Activated CD4-positive, CD25-positive, alpha-beta regulatory T cell treated with anti-CD3 and anti-CD28 coated beads, Interleukin-2, amount 50 U/mL, for 16 hours (primary cell): ENCODE results near the gene HSPBP1.
"Not testable (repeated sequence)": the region's sequence is repeated elsewhere in the genome, so short reads cannot be mapped to it uniquely, and the experiment has no call there.

Experiments
- DNase-seq: peaks from one replicate; pipeline ENCODE4 v3.0.0-alpha.2; 2020; ENCODE audit warnings: low read depth, low spot score

HSPBP1 gene, protein sequence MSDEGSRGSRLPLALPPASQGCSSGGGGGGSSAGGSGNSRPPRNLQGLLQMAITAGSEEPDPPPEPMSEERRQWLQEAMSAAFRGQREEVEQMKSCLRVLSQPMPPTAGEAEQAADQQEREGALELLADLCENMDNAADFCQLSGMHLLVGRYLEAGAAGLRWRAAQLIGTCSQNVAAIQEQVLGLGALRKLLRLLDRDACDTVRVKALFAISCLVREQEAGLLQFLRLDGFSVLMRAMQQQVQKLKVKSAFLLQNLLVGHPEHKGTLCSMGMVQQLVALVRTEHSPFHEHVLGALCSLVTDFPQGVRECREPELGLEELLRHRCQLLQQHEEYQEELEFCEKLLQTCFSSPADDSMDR

DNA sequence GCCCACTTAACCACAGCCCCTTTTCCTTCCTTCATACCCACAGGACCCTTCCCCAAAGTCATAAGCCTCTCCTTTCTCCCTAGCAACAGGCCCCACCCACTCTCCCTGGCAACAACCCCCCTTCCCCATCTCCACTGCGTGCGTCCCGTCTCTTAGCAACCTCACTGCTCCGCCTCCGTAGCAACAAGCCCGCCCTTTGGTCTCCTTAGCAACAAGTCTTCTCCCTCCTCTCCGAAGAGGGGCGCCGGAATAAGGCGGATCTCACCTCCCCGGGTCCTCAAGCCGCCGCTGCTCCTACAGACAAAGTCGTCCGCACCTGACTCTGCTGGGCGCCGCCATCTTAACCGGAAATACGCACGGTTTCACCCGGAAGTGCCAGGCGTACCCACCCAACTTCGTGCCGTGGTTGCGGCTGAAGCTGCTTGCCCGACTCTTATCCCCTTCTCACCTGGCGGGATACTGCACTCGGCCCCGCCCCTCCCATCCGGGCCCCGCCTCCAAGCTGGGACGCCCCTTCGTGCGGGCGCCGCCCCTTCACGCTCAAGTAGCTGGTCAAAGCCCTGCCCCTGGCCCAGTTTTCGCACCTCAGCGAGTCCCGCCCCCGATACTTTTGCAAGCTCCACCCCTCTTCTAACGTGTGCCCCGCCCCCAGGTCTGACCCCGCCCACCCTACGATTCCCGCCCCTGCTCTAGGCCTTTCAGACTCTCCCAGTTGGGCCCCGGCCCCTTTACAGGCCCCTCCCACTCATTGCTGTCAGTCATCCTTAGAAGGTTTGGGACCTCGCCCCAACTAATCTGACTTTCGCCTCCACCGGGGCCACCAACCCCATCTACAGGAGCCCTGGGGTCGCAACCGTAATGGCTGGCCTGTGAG is at the start of gene HSPBP1:
HSPBP1 (minus strand) TSS at position 341 of the 874 bp plus-strand sequence. CDS start 502 bp downstream, outside the sequence.
- DNase-seq: peak; percentile 88

DNA sequence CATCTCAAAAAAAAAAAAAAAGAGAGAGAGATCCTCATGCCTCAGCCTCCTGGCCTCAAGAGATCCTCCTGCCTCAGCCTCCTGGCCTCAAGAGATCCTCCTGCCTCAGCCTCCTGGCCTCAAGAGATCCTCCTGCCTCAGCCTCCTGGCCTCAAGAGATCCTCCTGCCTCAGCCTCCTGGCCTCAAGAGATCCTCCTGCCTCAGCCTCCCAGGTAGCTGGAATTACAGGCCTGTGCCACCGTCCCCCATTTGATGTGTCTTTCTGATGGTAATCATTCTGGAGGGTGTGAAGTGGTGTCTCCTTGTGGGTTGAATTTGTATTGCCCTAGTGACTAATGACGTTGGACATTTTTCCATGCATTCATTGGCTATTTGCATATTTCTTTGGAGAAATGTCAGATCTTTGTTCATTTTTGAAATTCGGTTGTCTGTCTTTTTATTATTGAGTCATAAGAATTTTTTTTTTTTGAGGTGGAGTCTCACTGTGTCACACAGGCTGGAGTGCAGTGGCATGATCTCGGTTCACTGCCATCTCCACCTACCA is 48.9 kb upstream of the HSPBP1 start:
- not testable (repeated sequence) for DNase-seq

DNA sequence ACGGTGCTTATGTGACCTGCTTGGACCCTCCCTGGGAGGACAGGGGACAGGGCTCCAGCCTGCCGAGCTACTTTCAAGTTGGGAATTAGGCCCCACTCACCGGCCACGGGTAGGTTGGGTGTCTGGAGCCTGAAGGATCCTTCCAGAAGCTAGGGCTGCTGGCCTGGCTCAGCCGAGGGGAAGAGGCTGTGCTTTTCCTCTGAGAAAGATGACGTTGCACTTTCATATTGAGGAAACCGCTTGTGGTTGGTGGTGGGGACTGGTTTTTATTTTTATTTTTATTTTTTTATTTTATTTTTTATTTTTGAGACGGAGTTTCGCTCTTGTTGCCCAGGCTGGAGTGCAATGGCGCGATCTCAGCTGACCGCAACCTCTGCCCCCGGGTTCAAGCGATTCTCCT is 45.3 kb upstream of the HSPBP1 start, which contains the start of gene TMEM150B:
TMEM150B (minus strand) TSS at position 170 of the 400 bp plus-strand sequence. CDS start 4,305 bp downstream, outside the sequence.
- DNase-seq: no peak

DNA sequence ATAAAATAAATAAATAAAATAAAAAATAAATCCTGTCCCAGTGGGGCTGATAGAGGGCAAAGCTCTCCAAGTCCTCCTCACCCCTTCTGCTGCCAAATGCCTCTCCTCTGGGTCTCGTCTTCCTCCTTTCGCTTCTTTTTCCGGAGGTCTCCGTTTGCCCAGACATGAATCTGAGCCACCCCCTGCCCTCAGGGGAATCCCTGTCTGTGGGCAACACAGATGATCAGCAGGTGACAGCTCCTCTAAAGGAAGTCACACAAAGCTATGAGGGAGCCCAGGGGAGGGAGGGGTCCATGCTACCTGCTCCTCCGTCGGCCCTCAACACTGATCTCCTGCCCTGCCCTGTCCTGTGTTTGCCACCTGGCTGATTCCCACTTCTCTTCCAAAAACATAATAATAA is 44.8 kb upstream of the HSPBP1 start:
- DNase-seq: no peak

DNA sequence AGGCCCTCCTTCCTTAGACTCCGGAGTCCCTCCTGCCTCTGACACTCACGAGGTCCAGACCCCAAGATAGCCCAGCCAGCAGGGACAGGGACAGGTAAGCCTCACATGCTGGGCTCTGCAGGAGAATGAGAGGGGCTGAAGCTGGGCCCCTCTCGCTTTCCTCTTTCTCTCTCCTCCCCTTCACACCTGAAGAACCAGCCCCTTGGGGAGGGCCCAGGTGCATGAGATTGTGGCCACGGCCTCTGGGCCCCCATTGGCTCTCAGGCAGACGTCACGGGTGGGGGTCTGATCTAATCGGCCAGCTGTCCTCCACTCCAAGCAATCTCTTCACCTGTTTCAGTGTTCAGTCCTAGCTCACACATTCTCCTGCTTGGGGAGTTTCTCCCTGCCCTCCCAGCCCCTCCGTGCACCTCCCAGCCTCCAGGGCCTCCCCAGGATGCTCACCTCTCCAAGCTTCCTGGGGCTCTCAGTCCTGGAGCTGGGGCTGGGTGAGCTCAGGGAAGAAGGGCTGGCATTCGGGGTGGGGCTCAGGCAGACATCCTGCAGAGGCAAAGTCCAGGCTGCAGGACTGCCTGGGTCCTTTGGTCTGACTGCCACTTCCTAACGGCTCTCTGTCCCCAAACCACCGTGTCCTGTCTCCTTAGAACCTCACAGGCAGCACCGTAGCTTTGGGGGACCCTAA is 42.4 kb upstream of the HSPBP1 start:
- DNase-seq: no peak

DNA sequence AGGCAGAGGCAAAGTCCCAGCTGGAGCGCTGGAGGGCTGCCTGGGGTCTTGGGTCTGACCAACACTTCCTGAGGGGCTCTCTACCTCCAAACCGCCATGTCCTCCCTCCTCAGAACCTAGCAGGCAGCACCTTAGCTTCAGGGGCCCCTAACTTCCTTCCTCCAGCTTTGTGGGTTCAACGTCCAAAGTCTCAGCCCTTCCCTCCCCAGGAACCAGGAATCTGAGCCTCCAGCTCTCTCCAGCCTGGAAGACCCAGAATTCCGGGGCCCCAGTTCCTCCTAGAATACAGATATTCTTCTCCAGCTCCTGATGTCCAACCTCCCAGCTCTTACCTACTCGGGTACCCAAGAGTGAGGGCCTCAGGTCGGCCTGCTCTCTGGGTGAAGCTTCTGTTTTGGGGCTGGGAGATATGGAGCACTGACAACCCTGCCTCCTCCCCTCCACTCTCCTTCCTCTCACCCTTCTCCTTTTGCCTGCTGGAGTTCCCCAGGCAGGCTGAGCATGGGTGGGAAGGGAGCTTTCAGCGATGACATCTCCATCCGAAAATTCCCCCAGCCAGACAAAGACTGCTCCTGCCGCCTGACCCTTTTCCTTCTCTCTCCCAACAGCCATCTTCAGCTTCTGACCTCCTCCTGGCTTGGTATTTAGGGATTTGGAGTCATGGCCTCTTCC is 41.7 kb upstream of the HSPBP1 start:
- DNase-seq: no peak

DNA sequence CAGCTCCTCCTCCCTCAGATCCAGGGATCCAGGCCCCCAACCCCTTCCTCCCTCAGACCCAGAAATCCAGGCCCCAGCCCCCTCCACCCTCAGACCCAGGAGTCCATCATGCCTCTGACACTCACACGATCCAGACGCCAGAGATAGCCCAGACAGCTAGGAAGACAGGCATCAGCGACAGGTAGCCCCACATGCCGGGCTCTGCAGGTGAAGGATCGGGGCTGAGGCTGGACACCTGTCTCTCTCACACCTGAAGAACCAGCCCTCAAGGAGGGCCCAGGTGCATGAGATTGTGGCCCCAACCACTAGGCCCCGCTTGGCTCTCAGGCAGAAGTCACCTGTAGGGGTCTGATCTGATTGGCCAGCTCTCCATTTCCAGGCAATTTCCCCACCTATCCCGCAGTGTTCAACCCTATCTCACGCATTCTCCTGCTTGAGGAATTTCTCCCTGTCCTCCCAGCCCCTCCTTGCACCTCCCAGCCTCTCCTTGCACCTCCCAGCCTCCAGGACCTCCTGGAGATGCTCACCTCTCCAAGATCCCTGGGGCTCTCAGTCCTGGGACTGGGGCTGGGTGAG is 41.0 kb upstream of the HSPBP1 start:
- no peak for DNase-seq

DNA sequence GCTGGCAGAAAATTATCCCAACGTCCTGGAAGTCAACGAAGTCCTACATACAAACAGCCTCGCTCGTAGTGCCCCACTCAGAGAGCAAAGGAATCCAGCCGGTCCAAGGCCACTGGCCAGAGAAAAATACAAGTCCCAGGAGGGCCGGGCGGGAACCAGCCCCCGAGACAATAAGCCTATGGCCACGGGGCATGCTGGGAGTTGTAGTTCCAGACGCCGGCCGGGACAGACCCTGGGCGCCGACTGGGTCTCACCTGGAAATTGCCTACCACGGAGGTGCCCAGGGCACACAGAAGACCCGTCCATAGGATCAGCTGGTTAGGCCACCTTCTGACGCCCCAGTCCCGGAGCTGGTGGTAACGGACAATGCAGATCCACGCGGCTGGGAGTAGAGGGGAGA is 39.9 kb upstream of the HSPBP1 start:
- DNase-seq: no peak

DNA sequence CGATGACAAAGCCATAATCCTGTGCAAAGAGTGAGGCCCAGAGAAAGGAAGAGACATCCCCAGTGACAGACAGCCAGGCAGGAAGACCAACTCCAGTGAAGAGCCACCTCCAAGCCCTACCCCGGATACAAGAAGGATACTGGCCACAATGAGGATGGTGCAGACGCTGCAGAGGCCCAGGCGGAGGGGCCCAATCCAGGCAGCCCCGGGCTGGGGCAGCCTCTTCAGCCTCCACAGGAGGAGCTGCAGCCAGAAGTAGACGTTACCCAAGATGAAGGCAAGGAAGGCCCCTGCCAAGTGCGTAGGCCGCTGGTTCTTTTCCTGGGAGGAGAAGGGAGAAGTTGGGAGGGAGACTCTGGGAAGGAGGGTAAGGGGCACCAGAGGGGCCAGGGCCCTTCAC is 36.7 kb upstream of the HSPBP1 start:
- no peak for DNase-seq

DNA sequence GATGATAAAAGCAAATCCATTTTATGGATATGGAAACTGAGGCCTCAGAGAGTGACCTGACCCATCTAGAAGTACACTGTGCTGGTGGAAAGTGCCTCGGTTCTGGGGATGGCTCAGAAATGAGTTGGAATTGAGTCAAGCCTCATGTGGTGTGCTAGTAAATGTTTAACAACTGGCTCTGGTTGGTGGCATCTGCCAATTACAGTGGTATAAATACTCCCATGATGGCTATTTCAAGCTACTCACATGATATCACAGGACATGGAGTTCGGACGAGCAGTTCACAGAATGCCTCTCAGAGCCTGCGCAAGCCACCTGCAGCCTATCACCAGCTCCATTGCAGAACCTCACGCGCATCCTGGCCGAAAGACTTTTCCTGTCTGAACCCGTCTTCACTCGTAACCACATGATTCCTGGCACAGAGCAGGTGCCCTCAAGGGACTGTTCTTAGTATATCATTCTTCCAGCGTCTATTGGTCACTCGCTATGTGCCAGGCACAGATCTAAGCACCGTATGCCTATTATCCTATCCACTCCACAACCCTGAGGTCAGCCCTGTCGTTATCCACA is 36.1 kb upstream of the HSPBP1 start:
- no peak for DNase-seq

DNA sequence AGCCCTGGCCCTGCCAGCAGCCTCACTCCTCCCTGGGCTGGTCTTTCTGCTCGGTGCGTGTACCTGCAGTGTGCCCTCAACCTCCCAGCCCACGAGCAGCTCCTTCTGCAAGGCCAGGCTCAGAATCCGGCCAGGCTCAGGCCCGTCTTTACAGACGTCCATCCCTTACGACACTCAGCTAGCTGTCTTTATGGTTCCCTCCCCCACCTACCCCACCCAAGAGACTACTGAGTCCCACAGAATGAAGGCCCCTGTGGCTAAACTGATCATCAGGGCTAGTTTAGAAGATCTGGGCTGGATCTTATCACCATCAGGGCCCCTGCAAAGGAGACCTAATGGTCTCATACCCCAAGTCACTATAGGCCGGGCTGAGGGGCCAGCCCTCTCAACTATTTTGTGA is 34.5 kb upstream of the HSPBP1 start:
- DNase-seq: no peak

DNA sequence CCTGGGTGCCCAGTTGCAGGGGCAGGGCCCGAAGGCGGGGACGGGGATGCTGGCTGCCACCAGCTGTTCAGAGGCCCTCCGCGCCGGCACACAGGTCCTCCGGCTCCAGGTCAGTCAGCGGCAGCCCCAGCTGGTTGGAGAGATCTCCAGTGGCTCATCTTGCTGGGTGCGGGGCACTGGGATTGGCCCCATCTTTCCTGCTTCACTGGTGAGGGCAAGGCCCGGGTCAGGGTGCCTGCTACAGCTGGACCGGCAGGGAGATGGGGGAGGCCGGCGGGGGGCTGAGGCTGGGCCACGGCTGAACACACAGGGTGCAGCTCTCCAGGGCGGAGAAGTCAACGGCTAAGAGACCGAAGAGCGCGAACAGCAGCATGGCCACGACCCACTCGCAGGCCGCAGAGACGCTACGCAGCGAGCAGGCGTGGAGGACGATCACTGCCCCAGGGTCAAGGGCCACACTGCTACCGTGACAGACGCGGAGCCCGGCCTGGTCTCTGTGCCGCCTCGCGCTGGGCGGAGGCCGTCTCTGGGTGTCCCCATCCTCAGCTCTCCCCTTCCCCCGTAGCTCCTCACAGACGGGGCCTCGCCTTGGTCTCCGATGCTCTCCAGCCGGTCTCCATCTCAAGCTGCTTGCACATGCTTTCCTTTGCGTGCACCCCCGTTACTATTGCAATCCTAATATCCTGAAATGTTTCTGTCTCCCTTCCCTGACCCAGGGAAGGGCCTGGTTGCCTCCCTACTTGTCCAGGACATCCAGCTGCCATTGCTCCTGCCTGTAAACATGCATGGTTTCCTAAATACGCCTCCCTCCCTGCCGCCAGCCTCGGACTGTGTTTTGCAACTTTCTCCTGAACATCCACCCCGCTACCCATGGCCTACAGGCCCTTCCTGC is 33.0 kb upstream of the HSPBP1 start:
- DNase-seq: no peak

DNA sequence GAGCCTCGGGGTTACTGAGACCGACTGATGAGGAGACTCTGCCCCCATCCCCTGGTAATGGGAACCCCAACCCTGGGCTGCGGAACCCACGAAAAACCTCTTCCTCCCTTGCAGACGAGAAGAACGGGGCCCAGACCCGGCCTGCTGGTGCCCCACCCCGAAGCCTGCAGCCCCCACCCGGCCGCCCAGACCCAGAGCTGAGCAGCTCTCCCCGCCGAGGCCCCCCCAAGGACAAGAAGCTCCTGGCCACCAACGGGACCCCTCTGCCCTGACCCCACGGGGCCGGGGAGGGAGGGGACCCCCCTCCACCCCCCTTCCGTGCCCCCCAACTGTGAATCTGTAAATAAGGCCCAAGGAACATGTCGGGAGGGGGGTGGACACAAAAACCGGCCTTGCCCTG is 31.9 kb upstream of the HSPBP1 start:
- no peak for DNase-seq

DNA sequence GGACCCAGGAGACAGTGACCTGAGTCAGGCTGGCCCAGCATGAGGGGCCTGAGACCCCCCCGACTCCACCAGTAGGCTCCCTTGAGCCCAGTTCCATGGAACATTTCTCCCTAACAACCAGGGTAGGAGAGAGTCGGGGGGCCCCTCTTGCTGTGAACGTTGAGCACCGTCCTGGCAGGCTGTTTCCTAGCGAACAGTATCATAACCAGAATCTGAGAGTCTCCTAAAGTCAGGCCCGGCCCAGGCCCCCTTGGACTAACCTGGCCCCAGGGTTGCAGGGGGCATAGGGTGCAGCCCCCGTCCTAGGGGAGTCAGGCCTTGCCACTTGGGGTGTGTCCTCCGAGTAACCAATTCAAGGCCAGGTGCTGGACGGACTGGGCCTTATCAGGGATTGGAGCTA is 31.5 kb upstream of the HSPBP1 start:
- no peak for DNase-seq

DNA sequence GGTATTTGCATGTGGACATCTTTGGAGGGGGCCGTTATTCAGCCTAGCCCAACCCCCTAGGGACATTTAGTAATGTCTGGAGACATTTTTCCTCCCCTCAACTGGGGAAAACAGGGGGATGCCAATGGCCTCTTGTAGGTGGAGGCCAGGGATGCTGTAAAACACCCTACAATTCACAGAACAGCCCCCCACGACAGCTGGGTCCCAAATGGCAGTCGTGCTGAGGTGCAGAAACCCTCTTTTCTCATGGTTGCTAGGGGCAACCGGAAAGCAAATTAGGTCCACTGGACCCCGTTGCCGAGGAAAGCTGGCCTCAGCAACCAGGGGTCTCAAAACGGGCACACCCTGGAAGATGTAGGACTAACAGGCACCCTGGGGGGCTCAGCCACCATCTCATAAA is 30.6 kb upstream of the HSPBP1 start:
- DNase-seq: no peak

DNA sequence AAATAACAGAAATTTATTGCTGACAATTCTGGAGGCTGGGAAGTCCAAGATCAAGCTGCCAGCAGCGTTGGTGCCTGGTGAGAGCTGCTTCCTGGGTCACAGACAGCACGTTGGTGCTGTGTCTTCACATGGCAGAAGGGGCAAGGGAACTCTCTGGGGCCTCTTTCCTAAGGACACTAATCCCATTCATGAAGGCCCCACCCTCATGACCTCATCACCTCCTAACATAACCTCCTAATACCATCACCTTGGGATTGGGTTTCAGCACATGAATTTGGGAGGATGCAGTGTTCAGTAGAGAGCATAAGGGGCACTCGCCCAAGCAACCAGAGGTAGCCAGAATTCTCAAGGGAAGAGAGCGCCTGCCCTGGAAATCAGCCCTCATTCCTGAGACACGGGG is 29.5 kb upstream of the HSPBP1 start:
- no peak for DNase-seq

DNA sequence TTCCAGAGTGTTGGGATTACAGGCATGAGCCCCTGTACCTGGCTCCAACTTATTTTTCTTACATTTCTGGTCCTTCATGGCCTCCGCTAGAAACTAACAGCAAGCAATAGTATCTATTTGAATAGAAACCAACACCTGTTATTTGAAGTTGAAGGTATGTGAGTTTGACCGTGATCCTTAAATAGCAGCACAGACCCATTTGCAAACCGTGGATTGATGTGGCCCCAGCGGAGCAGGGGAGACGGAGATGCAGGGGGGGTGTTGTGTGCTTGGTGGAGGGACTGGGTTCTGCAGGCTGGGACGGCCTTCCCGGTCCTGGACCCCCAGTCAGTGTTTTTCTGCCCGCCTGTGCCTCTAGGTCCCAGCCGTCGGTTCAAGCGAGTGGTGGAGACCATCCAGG is 28.4 kb upstream of the HSPBP1 start:
- no peak for DNase-seq

DNA sequence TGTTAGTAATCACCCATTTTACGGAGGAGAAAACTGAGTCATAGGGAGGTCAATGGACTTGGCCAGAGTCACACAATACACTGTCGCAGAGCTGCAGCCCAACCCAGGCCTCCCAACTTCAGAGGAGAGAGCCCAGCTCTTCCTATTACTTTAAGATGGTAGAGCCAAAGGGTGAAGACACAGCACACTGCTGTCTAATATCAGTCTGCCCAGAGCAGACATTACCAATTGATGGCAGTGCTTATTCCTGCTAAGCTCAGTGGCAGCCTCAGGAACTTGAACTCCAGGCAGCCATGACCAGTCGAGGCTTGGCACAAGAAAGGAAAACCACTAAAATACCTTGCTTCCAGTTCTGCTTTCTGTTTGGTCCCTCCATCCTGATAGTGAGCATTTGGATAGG is 26.8 kb upstream of the HSPBP1 start:
- DNase-seq: no peak

DNA sequence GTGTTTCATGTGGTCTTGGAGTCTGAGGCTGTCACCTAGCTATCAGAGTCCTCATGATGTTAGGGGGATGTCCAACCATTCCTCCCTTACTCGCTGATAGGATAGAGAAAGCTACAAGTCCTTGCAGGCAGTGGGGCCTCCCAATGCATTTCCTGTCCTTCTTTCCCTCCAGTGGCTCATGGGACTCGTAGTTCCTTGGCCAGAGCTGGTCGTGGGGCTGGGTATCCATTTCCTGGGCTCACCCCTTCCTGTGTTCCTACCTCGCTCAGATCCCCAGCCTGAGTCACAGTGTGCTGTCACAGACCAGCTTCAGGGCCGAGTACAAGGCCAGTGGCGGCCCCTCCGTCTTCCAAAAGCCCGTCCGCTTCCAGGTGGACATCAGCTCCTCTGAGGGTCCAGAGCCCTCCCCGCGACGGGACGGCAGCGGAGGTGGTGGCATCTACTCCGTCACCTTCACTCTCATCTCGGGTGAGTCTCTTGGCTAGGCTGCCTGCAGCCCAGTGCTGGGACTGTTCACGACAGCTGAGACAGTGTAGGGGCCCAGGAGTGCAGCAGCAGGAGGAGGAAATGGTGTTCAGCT is 26.2 kb upstream of the HSPBP1 start:
- no peak for DNase-seq
